NT2/D1 (cell line): ENCODE data around the gene NFASC.

Source experiments
- DNase-seq: peaks from one replicate; pipeline ENCODE4 v3.0.0-alpha.2; 2011; ENCODE audit warnings: low read depth, low spot score
- H3K27me3 ChIP-seq: 2 replicates; pipeline ENCODE4 v1.6.0; 2011; ENCODE audit warnings: mild to moderate bottlenecking; ENCODE audit not compliant: insufficient read length, insufficient read depth
- H3K36me3 ChIP-seq: 2 replicates; pipeline ENCODE4 v1.6.1; 2011; ENCODE audit warnings: mild to moderate bottlenecking, low read length, mixed read lengths; ENCODE audit not compliant: insufficient read depth, insufficient read length
- H3K4me1 ChIP-seq: 2 replicates; pipeline ENCODE4 v1.5.1; 2011; ENCODE audit not compliant: insufficient read depth, insufficient read length
- H3K4me3 ChIP-seq: 2 replicates; pipeline ENCODE4 v1.5.1; 2011; ENCODE audit warnings: low read depth; ENCODE audit not compliant: insufficient read length
- H3K9ac ChIP-seq: 2 replicates; pipeline ENCODE4 v1.6.0; 2011; ENCODE audit warnings: low read depth; ENCODE audit not compliant: insufficient read length
- H3K9me3 ChIP-seq: 2 replicates; pipeline ENCODE4 v1.5.1; 2011; ENCODE audit warnings: mild to moderate bottlenecking, low read length; ENCODE audit not compliant: insufficient read depth
- SUZ12 ChIP-seq: IDR thresholded peaks from 2 replicates; pipeline ENCODE4 v1.6.1; 2011; ENCODE audit not compliant: insufficient read length, insufficient read depth; ENCODE audit errors: extremely low read depth
- YY1 ChIP-seq: IDR thresholded peaks from 2 replicates; pipeline ENCODE4 v1.6.1; 2011; ENCODE audit not compliant: insufficient read length, insufficient read depth
- ZNF274 ChIP-seq: IDR thresholded peaks from 2 replicates; pipeline ENCODE4 v1.6.1; 2011; ENCODE audit warnings: mild to moderate bottlenecking, low read depth, low read length

The NFASC gene

GRCh38 chr1:204831186-204831585 lies 39.5 kb upstream of the NFASC start:
- DNase-seq, result no peak
- H3K27me3 ChIP-seq, result peaks cover 24% of the 10 kb centered on the region
- no peak overlapping the region for H3K4me3 ChIP-seq
- H3K36me3 ChIP-seq, result no peaks in the 10 kb centered on the region
- H3K9ac ChIP-seq, result no peak overlapping the region
- peaks cover 26% of the 10 kb centered on the region for H3K4me1 ChIP-seq
- H3K9me3 ChIP-seq, result no peaks in the 10 kb centered on the region
- TF ChIP-seq SUZ12, result no peak
- TF ChIP-seq ZNF274, result no peak
- no peak for TF ChIP-seq YY1

GRCh38 chr1:204834336-204834735 lies 36.3 kb upstream of the NFASC start:
- peaks cover 6% of the 10 kb centered on the region for H3K27me3 ChIP-seq
- H3K36me3 ChIP-seq, result no peaks in the 10 kb centered on the region
- no peaks in the 10 kb centered on the region for H3K9me3 ChIP-seq
- H3K9ac ChIP-seq, result no peak overlapping the region
- TF ChIP-seq YY1 (no peak), SUZ12 (no peak), ZNF274 (no peak)
- H3K4me3 ChIP-seq, result no peak overlapping the region
- peak; percentile 54 for DNase-seq
- H3K4me1 ChIP-seq, result peaks cover 18% of the 10 kb centered on the region

GRCh38 chr1:204834752-204835151 lies 35.9 kb upstream of the NFASC start:
- peaks cover 15% of the 10 kb centered on the region for H3K4me1 ChIP-seq
- H3K36me3 ChIP-seq, result no peaks in the 10 kb centered on the region
- H3K9me3 ChIP-seq, result no peaks in the 10 kb centered on the region
- peaks cover 6% of the 10 kb centered on the region for H3K27me3 ChIP-seq
- TF ChIP-seq ZNF274, result no peak
- TF ChIP-seq YY1, result no peak
- TF ChIP-seq SUZ12, result no peak
- DNase-seq, result no peak
- H3K4me3 ChIP-seq, result no peak overlapping the region
- no peak overlapping the region for H3K9ac ChIP-seq

- no peak for DNase-seq
- Histone ChIP-seq H3K4me1 (peaks cover 7% of the 10 kb centered on the region), H3K9ac (no peak overlapping the region), H3K9me3 (no peaks in the 10 kb centered on the region), H3K4me3 (no peak overlapping the region), H3K36me3 (no peaks in the 10 kb centered on the region), H3K27me3 (peaks cover 6% of the 10 kb centered on the region)
- TF ChIP-seq SUZ12 (no peak), YY1 (no peak), ZNF274 (no peak)
Measured at GRCh38 chr1:204835737-204836136, 34.9 kb upstream of the NFASC start.

GRCh38 chr1:204836856-204837255 lies 33.8 kb upstream of the NFASC start:
- Histone ChIP-seq H3K4me3 (no peak overlapping the region), H3K9me3 (no peaks in the 10 kb centered on the region), H3K27me3 (peaks cover 6% of the 10 kb centered on the region), H3K4me1 (peaks cover 5% of the 10 kb centered on the region), H3K36me3 (no peaks in the 10 kb centered on the region), H3K9ac (no peak overlapping the region)
- DNase-seq, result no peak
- TF ChIP-seq YY1 (no peak), SUZ12 (no peak), ZNF274 (no peak)

GRCh38 chr1:204837440-204838084 lies 33.1 kb upstream of the NFASC start:
- DNase-seq, result peak; percentile 82
- Histone ChIP-seq H3K9ac (no peak overlapping the region), H3K9me3 (no peaks in the 10 kb centered on the region), H3K4me1 (peaks cover 5% of the 10 kb centered on the region), H3K27me3 (peaks cover 4% of the 10 kb centered on the region), H3K36me3 (no peaks in the 10 kb centered on the region), H3K4me3 (no peak overlapping the region)
- TF ChIP-seq YY1 (no peak), SUZ12 (no peak), ZNF274 (no peak)

- no peaks in the 10 kb centered on the region for H3K27me3 ChIP-seq
- H3K4me3 ChIP-seq, result no peak overlapping the region
- TF ChIP-seq SUZ12 (no peak), YY1 (no peak), ZNF274 (no peak)
- no peak for DNase-seq
- no peak overlapping the region for H3K9ac ChIP-seq
- H3K36me3 ChIP-seq, result no peaks in the 10 kb centered on the region
- no peaks in the 10 kb centered on the region for H3K9me3 ChIP-seq
- H3K4me1 ChIP-seq, result no peaks in the 10 kb centered on the region
Measured at GRCh38 chr1:204841316-204841715, 29.3 kb upstream of the NFASC start.
